PC-9 (cell line): ENCODE data around the gene ILF2. TPM values are rescaled to one million over a fixed set of nuclear protein-coding genes. Genes with fewer than 3 reads are reported as not detected.
A peak's percentile ranks its signal among the peaks of the same experiment; 100 is the strongest.

Experiments used
- BruUV-seq: library from RNA; stranded (reverse); fragments of 400-500 nt; replicated peaks from 2 replicates; lab custom pipeline; 2021; lab: Mats Ljungman, UMichigan
- CTCF ChIA-PET: fragments of 300-600 bp; sonication (Branson Sonifier 250); formaldehyde crosslinking; loops from one replicate; lab custom pipeline; 2022; ENCODE audit warnings: antibody characterized with exemption; lab: Charles Lee
- POLR2A ChIA-PET: fragments of 300-600 bp; sonication (Branson Sonifier 250); formaldehyde crosslinking; loops from one replicate; lab custom pipeline; 2022; ENCODE audit warnings: antibody characterized with exemption; ENCODE audit not compliant: unreplicated experiment; lab: Charles Lee
- DNase-seq, 2 experiments: peaks; one replicate each; pipeline versions ENCODE4 v3.0.0 to v3.0.0-alpha.2; 2015 to 2022; ENCODE audit warnings: mixed read lengths in 1 of 2
- H2AFZ ChIP-seq: fragments of 200-600 bp; sonication (generic); 2 replicates; pipeline ENCODE4 v1.8.1; 2017; ENCODE audit warnings: antibody characterized with exemption
- H3F3A ChIP-seq: fragments of 200-600 bp; sonication (generic); 2 replicates; pipeline ENCODE4 v1.8.1; 2017; ENCODE audit warnings: antibody characterized with exemption, mild to moderate bottlenecking, low read depth; ENCODE audit not compliant: insufficient read depth
- H3K27ac ChIP-seq: fragments of 200-600 bp; sonication (generic); 2 replicates; pipeline ENCODE4 v1.6.1; 2016; ENCODE audit warnings: mixed run types
- H3K27me3 ChIP-seq: fragments of 200-600 bp; sonication (generic); 2 replicates; pipeline ENCODE4 v1.6.1; 2016; ENCODE audit warnings: low read depth, mixed run types; ENCODE audit not compliant: insufficient read depth
- H3K36me3 ChIP-seq: fragments of 200-600 bp; sonication (generic); 2 replicates; pipeline ENCODE4 v1.6.1; 2016; ENCODE audit warnings: low read depth, mixed run types
- H3K4me1 ChIP-seq: fragments of 200-600 bp; sonication (generic); replicated peaks from 2 replicates; pipeline ENCODE4 v1.6.1; 2016; ENCODE audit warnings: mixed run types; ENCODE audit not compliant: insufficient read depth
- H3K4me2 ChIP-seq: fragments of 200-600 bp; sonication (generic); 2 replicates; pipeline ENCODE4 v1.6.1; 2017; ENCODE audit warnings: mixed run types
- H3K4me3 ChIP-seq: fragments of 200-600 bp; sonication (generic); 2 replicates; pipeline ENCODE4 v1.6.1; 2016; ENCODE audit warnings: mixed run types
- H3K79me2 ChIP-seq: fragments of 200-600 bp; sonication (generic); 2 replicates; pipeline ENCODE4 v1.6.1; 2017; ENCODE audit warnings: low read depth, mixed run types
- H3K9me2 ChIP-seq: fragments of 200-600 bp; sonication (generic); 2 replicates; pipeline ENCODE4 v1.8.1; 2017; ENCODE audit warnings: mild to moderate bottlenecking; ENCODE audit not compliant: insufficient read depth
- H3K9me3 ChIP-seq: fragments of 200-600 bp; sonication (generic); 2 replicates; pipeline ENCODE4 v1.8.1; 2016; ENCODE audit warnings: low read depth; ENCODE audit not compliant: insufficient read depth
- H4K20me1 ChIP-seq: fragments of 200-600 bp; sonication (generic); 2 replicates; pipeline ENCODE4 v1.8.1; 2017; ENCODE audit not compliant: insufficient read depth
- EZH2 ChIP-seq: fragments of 200-600 bp; sonication (generic); IDR thresholded peaks from 2 replicates; pipeline ENCODE4 v1.8.0; 2017; ENCODE audit warnings: antibody characterized with exemption, low read depth
- intact Hi-C: fragments of 100-400 bp; cut with micrococcal nuclease; formaldehyde crosslinking; loops from one replicate; pipeline ENCODE4 v1.10.0; 2022; ENCODE audit not compliant: unreplicated experiment
- total RNA-seq: library from RNA; stranded (reverse); gene quantifications from 2 replicates; pipeline ENCODE4 v1.2.3, GENCODE V29; 2021
- TF ChIP-seq, protein P1 (sequence below): fragments of 200-600 bp; sonication (generic); conservative IDR thresholded peaks from 2 replicates; pipeline ENCODE4 v1.6.1; 2017; ENCODE audit warnings: mixed run types, antibody characterized with exemption, mild to moderate bottlenecking, moderate library complexity

ILF2 gene
- total RNA-seq, 1 experiment from 2014 or later: 145 TPM

DNA sequence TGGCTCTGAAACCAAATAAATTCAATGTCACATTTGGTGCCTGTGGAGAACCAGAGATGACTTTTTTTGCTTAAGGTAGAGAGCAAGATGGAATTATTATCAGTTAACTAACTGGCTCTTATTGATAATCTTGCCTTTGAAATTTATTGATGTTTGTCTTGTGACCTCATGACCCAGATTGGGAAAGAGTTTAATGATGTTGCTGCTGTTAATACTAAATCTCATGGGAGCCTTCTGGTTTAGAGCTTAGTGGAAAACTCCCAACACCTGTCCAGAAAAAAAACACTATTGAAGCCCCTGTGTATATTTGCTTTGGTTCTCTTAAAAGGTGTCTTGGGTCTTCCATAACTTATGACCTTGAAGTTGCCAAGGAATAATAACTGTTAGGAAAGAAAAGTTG is 27.0 kb downstream of the ILF2 start:
- no peaks in the 10 kb centered on the region for H3K9me3 ChIP-seq
- H3K4me1 ChIP-seq: no peaks in the 10 kb centered on the region
- no peak for TF ChIP-seq EZH2
- TF ChIP-seq, protein P1, sequence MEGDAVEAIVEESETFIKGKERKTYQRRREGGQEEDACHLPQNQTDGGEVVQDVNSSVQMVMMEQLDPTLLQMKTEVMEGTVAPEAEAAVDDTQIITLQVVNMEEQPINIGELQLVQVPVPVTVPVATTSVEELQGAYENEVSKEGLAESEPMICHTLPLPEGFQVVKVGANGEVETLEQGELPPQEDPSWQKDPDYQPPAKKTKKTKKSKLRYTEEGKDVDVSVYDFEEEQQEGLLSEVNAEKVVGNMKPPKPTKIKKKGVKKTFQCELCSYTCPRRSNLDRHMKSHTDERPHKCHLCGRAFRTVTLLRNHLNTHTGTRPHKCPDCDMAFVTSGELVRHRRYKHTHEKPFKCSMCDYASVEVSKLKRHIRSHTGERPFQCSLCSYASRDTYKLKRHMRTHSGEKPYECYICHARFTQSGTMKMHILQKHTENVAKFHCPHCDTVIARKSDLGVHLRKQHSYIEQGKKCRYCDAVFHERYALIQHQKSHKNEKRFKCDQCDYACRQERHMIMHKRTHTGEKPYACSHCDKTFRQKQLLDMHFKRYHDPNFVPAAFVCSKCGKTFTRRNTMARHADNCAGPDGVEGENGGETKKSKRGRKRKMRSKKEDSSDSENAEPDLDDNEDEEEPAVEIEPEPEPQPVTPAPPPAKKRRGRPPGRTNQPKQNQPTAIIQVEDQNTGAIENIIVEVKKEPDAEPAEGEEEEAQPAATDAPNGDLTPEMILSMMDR: no peak
- DNase-seq: no peak
- peaks cover 32% of the 10 kb centered on the region for H4K20me1 ChIP-seq
- no peak overlapping the region for H2AFZ ChIP-seq
- ChIA-PET CTCF (no interaction called here), POLR2A (interaction anchor here (0.5 to 0.7 kb wide), 5 partner anchors 17 to 628 kb away, joined by 3 to 6 read pairs (median 3); partner anchors contain the start of genes S100A13 and S100A16)
- peaks cover 37% of the 10 kb centered on the region for H3K79me2 ChIP-seq
- H3K4me3 ChIP-seq: no peak overlapping the region
- no peak overlapping the region for H3K4me2 ChIP-seq
- H3K27me3 ChIP-seq: no peaks in the 10 kb centered on the region
- intact Hi-C loops: no loop called here
- H3K9me2 ChIP-seq: no peaks in the 10 kb centered on the region
- H3K27ac ChIP-seq: 0 out of 2 replicates have a peak overlapping the region, but pooled peaks have one; percentile 16
- BruUV-seq: no TSS peak
- H3F3A ChIP-seq: peaks cover 72% of the 10 kb centered on the region
- H3K36me3 ChIP-seq: peaks cover 73% of the 10 kb centered on the region

DNA sequence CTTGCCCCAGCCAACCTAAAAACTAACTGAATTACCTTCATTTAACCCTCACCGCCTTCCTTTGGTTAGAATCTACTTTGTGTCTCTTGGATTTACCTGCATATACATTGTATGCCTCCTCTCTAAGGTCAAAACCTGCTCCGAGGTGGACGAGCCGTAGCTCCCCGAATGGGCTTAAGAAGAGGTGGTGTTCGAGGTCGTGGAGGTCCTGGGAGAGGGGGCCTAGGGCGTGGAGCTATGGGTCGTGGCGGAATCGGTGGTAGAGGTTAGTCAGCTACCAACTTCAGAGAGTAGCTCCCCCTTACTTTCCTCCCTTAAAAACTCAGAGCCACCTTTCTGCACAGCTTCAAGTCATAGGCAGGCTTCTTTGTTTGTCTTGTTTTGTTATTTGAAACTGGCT is 27.7 kb downstream of the ILF2 start:
- CTCF ChIA-PET: no interaction called here
- POLR2A ChIA-PET: interaction anchor here (0.5 to 0.7 kb wide), 2 partner anchors 16 to 629 kb away, joined by 3 read pairs; partner anchors contain the start of gene S100A13

DNA sequence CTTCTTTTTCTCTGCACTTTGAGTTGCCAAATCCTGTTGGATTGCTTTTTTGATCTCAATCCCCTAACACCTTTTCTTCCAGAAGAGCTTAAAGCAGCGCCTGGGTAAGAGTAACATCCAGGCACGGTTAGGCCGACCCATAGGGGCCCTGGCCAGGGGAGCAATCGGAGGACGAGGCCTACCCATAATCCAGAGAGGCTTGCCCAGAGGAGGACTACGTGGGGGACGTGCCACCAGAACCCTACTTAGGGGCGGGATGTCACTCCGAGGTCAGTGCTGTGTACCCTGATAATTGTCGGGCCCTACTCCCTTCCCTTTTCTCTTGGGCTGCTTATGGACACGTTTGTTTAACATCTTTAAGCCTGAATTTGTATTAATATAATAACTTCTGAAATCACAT is 28.6 kb downstream of the ILF2 start:
- H3K4me3 ChIP-seq: no peak overlapping the region
- CTCF ChIA-PET: no interaction called here
- no peak overlapping the region for H3K27ac ChIP-seq
- DNase-seq: no peak
- no TSS peak for BruUV-seq
- H3K27me3 ChIP-seq: no peaks in the 10 kb centered on the region
- H4K20me1 ChIP-seq: peaks cover 32% of the 10 kb centered on the region
- intact Hi-C loops: no loop called here
- peaks cover 70% of the 10 kb centered on the region for H3F3A ChIP-seq
- POLR2A ChIA-PET: no interaction called here
- H3K4me2 ChIP-seq: no peak overlapping the region
- no peaks in the 10 kb centered on the region for H3K9me3 ChIP-seq
- H3K4me1 ChIP-seq: no peaks in the 10 kb centered on the region
- H3K36me3 ChIP-seq: peaks cover 88% of the 10 kb centered on the region
- TF ChIP-seq, protein P1: no peak
- no peak for TF ChIP-seq EZH2
- H3K9me2 ChIP-seq: no peaks in the 10 kb centered on the region
- peaks cover 52% of the 10 kb centered on the region for H3K79me2 ChIP-seq
- no peak overlapping the region for H2AFZ ChIP-seq

More for the DNA sequence above, 27.7 kb downstream of the ILF2 start:
- H3K9me3 ChIP-seq: no peaks in the 10 kb centered on the region
- H3K4me3 ChIP-seq: no peak overlapping the region
- intact Hi-C loops: no loop called here
- BruUV-seq: no TSS peak
- H2AFZ ChIP-seq: no peak overlapping the region
- H3K79me2 ChIP-seq: peaks cover 43% of the 10 kb centered on the region
- no peak overlapping the region for H3K4me2 ChIP-seq
- TF ChIP-seq EZH2: no peak
- TF ChIP-seq, protein P1: no peak
- peaks cover 80% of the 10 kb centered on the region for H3K36me3 ChIP-seq
- H3K27me3 ChIP-seq: no peaks in the 10 kb centered on the region
- H3K9me2 ChIP-seq: no peaks in the 10 kb centered on the region
- H4K20me1 ChIP-seq: peaks cover 32% of the 10 kb centered on the region
- no peaks in the 10 kb centered on the region for H3K4me1 ChIP-seq
- H3K27ac ChIP-seq: no peak overlapping the region
- H3F3A ChIP-seq: peaks cover 73% of the 10 kb centered on the region
- no peak for DNase-seq
